OCI-LY3 (cell line): Measurements from ENCODE around the gene PCDH18.

Experiments
- EZH2phosphoT487 ChIP-seq: fragments of 200-600 bp; shearing (Covaris generic); IDR thresholded peaks from 2 replicates; pipeline ENCODE4 v1.6.1; 2018; ENCODE audit warnings: antibody characterized with exemption, mixed run types, low read depth
- TF ChIP-seq, protein P1 (sequence below): fragments of 200-600, 300-600 bp; sonication (generic); IDR thresholded peaks from 2 replicates; pipeline ENCODE4 v1.5.1; 2014; ENCODE audit warnings: antibody characterized with exemption, low read length, low read depth

DNA sequence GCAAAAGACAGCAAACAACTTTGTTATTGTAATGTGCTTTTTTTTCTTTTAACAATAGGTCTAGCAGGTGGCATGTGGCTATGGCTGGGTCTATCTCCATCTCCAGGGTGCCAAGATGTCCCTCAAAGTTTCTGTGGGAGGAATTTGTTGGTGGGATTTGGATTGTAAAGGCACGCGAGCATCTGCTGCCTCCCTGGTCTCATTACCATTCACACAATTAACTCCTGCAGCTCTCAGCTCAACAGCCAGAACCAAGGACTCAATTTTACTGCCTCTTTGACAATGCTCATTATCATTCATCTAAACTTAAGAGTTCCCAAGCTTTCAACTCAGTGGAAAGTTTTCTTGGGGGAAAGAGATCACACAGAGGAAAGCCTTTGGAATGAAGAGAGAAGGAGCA lies 10.9 kb upstream of the PCDH18 start:
- TF ChIP-seq, protein P1, sequence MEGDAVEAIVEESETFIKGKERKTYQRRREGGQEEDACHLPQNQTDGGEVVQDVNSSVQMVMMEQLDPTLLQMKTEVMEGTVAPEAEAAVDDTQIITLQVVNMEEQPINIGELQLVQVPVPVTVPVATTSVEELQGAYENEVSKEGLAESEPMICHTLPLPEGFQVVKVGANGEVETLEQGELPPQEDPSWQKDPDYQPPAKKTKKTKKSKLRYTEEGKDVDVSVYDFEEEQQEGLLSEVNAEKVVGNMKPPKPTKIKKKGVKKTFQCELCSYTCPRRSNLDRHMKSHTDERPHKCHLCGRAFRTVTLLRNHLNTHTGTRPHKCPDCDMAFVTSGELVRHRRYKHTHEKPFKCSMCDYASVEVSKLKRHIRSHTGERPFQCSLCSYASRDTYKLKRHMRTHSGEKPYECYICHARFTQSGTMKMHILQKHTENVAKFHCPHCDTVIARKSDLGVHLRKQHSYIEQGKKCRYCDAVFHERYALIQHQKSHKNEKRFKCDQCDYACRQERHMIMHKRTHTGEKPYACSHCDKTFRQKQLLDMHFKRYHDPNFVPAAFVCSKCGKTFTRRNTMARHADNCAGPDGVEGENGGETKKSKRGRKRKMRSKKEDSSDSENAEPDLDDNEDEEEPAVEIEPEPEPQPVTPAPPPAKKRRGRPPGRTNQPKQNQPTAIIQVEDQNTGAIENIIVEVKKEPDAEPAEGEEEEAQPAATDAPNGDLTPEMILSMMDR: no peak
- no peak for TF ChIP-seq EZH2phosphoT487
